MCF 10A (cell line): Measurements from ENCODE around the gene MAGI1. TPM values are rescaled to one million over a fixed set of nuclear protein-coding genes. Genes with fewer than 3 reads are reported as not detected.

Experiments
- BruUV-seq: library from RNA; stranded (reverse); fragments of 400-500 nt; replicated peaks from 2 replicates; lab custom pipeline; 2021; lab: Mats Ljungman, UMichigan
- CTCF ChIA-PET: fragments of 300-600 bp; sonication (Branson Sonifier 250); formaldehyde crosslinking; extraction: SDS; loops from one replicate; lab custom pipeline; 2021; ENCODE audit warnings: antibody characterized with exemption, inconsistent platforms; lab: Yijun Ruan, JAX
- POLR2A ChIA-PET: fragments of 300-600, 350-650 bp; sonication (Branson Sonifier 250); formaldehyde crosslinking; extraction: SDS; loops from one replicate; lab custom pipeline; 2020; ENCODE audit warnings: antibody characterized with exemption, inconsistent platforms; lab: Yijun Ruan, JAX
- DNase-seq: peaks from one replicate; pipeline ENCODE4 v3.0.0-alpha.2; 2018; ENCODE audit not compliant: unreplicated experiment
- H3K27ac Mint-ChIP-seq: one replicate; pipeline ENCODE4 v1.8.0; 2022; ENCODE audit warnings: mild to moderate bottlenecking, low read depth, mixed read lengths; ENCODE audit not compliant: unreplicated experiment
- H3K27me3 Mint-ChIP-seq: one replicate; pipeline ENCODE4 v1.8.0; 2022; ENCODE audit warnings: mixed read lengths; ENCODE audit not compliant: insufficient read depth, unreplicated experiment
- H3K36me3 Mint-ChIP-seq: one replicate; pipeline ENCODE4 v1.8.0; 2022; ENCODE audit warnings: mild to moderate bottlenecking, moderate library complexity, mixed read lengths; ENCODE audit not compliant: insufficient read depth, unreplicated experiment
- H3K4me1 Mint-ChIP-seq: one replicate; pipeline ENCODE4 v1.8.0; 2022; ENCODE audit warnings: mixed read lengths; ENCODE audit not compliant: insufficient read depth, unreplicated experiment
- H3K4me3 Mint-ChIP-seq: one replicate; pipeline ENCODE4 v1.8.0; 2022; ENCODE audit warnings: mild to moderate bottlenecking, moderate library complexity, mixed read lengths; ENCODE audit not compliant: unreplicated experiment
- H3K9me3 Mint-ChIP-seq: one replicate; pipeline ENCODE4 v1.8.0; 2022; ENCODE audit warnings: mixed read lengths; ENCODE audit not compliant: unreplicated experiment
- CTCF ChIP-seq: fragments of 200-600 bp; IDR thresholded peaks from one replicate; pipeline ENCODE4 v1.8.0; 2022; ENCODE audit warnings: antibody characterized with exemption, mild to moderate bottlenecking; ENCODE audit not compliant: unreplicated experiment
- intact Hi-C: fragments of 100-400 bp; cut with micrococcal nuclease; formaldehyde crosslinking; loops from 2 replicates; pipeline ENCODE4 v1.14.1; 2022
- total RNA-seq: library from RNA; stranded (reverse); gene quantifications from 2 replicates; pipeline ENCODE4 v1.2.3, GENCODE V29; 2022

The MAGI1 gene
- total RNA-seq, 1 experiment from 2014 or later, result 6.2 TPM

- Mint-ChIP-seq H3K27ac (no peak overlapping the region), H3K27me3 (no peaks in the 10 kb centered on the region), H3K4me3 (no peak overlapping the region), H3K4me1 (no peaks in the 10 kb centered on the region), H3K9me3 (no peaks in the 10 kb centered on the region), H3K36me3 (no peaks in the 10 kb centered on the region)
- TF ChIP-seq CTCF, result no peak
- CTCF ChIA-PET, result interaction anchor here (0.8 kb wide), 1 partner anchor 25 kb away, joined by 4 read pairs; no protein-coding TSS in a partner anchor
- POLR2A ChIA-PET, result no interaction called here
- intact Hi-C loops, result no loop called here
- DNase-seq, result no peak
- BruUV-seq, result no TSS peak
Measured at GRCh38 chr3:65938147-65938546, 100.6 kb downstream of the MAGI1 start.

DNA sequence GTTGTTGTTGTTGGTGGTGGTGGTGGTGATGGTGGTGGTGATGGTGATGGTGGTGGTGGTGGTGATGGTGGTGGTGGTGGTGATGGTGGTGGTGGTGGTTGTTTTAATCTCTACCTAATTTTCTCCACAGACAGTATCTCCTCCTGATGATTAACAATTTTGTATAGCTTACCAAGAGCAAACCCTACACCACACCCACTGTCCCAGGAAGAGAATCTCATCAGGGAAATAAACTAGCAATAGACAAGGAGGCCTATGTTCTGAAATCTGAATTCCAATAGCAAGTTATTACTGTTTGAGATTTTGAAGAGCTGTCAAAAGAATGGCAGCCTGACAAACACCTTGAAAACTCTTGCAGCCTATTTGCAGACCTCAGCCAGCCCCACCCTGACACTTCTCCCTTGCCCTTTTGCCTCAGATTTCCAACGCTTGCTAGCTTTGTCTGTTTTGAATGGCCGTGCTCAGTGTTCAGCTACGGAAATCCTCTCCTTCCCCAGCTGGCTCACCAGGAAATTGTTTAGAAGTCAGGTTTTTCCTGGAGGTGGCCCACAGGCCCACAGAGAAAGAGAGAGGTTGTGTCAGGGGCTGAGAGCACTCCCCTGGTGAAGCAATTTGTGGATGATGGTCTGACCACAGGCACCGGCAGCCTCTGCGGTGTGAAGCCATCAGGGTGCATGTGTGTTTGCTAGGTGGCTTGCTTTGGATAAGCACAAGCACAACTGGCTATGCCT, 101.6 kb downstream of the MAGI1 start:
- ChIA-PET CTCF (interaction anchor here (1.1 kb wide), 1 partner anchor 9 kb away, joined by 5 read pairs; no protein-coding TSS in a partner anchor), POLR2A (no interaction called here)
- no peak for TF ChIP-seq CTCF
- Mint-ChIP-seq H3K9me3 (no peaks in the 10 kb centered on the region), H3K27ac (no peak overlapping the region), H3K4me3 (no peak overlapping the region), H3K4me1 (no peaks in the 10 kb centered on the region), H3K36me3 (no peaks in the 10 kb centered on the region), H3K27me3 (no peaks in the 10 kb centered on the region)
- intact Hi-C loops, result no loop called here
- no TSS peak for BruUV-seq
- no peak for DNase-seq

GRCh38 chr3:65935724-65936123, 103.0 kb downstream of the MAGI1 start:
- Mint-ChIP-seq H3K4me1 (no peaks in the 10 kb centered on the region), H3K36me3 (no peaks in the 10 kb centered on the region), H3K4me3 (no peak overlapping the region), H3K27ac (no peak overlapping the region), H3K9me3 (no peaks in the 10 kb centered on the region), H3K27me3 (no peaks in the 10 kb centered on the region)
- CTCF ChIA-PET, result interaction anchor here (1.0 kb wide), 1 partner anchor 201 kb away, joined by 4 read pairs; no protein-coding TSS in a partner anchor
- POLR2A ChIA-PET, result no interaction called here
- BruUV-seq, result no TSS peak
- DNase-seq, result no peak
- TF ChIP-seq CTCF, result no peak
- intact Hi-C loops, result no loop called here

GRCh38 chr3:65930648-65931047, 108.1 kb downstream of the MAGI1 start:
- POLR2A ChIA-PET, result no interaction called here
- Mint-ChIP-seq H3K27ac (no peak overlapping the region), H3K9me3 (no peaks in the 10 kb centered on the region), H3K36me3 (no peaks in the 10 kb centered on the region), H3K4me1 (no peaks in the 10 kb centered on the region), H3K27me3 (no peaks in the 10 kb centered on the region), H3K4me3 (no peak overlapping the region)
- CTCF ChIA-PET, result no interaction called here
- BruUV-seq, result no TSS peak
- no peak for DNase-seq
- no peak for TF ChIP-seq CTCF
- intact Hi-C loops, result no loop called here
